Inflammatory macrophage (primary cell): ENCODE data around the gene ADAM10.
A peak's percentile ranks its signal among the peaks of the same experiment; 100 is the strongest.
"Not testable (repeated sequence)": the region's sequence is repeated elsewhere in the genome, so short reads cannot be mapped to it uniquely, and the experiment has no call there.

Experiments
- DNase-seq, 2 donors: peaks; one replicate each; pipeline ENCODE4 v3.0.0-alpha.2; 2020 to 2022

ADAM10 gene

DNA sequence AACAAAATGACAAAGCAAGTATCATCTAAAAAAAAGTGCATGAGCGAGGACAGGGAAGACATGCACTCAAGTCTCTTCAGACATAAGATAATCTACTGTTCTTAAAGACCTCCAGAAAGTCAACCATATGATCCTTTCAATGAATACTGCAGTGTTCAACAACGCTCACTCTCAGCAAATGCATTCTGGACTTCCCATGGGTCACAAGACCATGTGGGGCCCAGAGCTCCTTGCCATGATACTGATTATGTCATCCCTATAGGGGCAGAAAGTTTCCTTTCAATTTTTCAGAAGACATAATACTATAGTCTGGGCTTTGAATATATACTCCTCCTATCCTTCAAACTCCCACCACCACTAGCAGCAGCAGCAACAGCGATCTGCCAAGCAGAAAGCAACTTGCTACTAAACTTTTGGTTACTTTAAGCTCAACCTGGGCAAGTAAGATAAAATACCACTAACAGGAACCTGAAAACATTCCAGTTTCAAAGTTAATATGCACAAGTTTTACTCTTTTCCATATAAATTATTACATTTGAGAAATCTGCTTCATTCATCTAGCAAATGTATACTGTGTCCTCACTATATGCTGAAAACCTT, 143.5 kb downstream of the ADAM10 start:
- DNase-seq, result peak; percentile 63 to 67

- no peak for DNase-seq
Measured at GRCh38 chr15:58604455-58604923, 145.0 kb downstream of the ADAM10 start.

DNA sequence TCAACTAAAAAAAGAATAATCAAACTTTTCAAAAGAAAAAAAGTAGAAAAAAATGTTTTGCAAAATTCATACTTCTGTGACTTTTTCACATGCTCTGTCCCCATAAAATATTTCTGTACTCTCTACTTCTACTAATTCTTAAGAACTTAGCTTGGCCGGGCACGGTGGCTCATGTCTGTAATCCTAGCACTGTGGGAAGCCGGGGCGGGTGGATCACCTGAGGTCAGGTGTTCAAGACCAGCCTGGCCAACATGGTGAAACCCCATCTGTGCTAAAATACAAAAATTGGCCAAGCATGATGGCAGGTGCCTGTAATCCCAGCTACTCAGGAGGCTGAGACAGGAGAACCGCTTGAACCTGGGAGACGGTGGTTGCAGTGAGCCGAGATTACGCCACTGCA, 145.6 kb downstream of the ADAM10 start:
- not testable (repeated sequence) for DNase-seq

DNA sequence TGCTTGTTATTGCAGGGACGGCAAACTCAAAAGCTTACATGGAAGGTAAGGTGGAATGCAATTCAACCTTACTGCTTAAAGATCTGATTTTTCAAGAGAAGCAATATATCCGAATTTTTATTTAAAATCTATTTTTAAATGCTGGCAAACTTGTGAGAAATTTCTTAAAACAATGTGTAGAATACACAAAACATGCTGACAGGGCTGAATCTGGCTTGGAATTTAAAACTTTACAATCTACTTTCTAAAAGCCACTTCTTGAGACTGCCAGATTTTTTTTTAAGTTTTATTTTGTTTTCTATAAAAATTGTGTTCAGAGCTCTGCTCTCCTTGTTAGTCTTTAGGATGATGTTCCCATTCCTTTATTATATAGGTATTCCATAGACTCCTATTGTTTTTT, 146.7 kb downstream of the ADAM10 start:
- DNase-seq, result no peak

- DNase-seq, result no peak
Measured at GRCh38 chr15:58598829-58599210, 150.7 kb downstream of the ADAM10 start.

GRCh38 chr15:58597943-58598828, 151.3 kb downstream of the ADAM10 start:
- peak; percentile 35 to 57 for DNase-seq

- peak in 1 of 2 donors; percentile 45 for DNase-seq
Measured at GRCh38 chr15:58595516-58596263, 153.8 kb downstream of the ADAM10 start.

DNA sequence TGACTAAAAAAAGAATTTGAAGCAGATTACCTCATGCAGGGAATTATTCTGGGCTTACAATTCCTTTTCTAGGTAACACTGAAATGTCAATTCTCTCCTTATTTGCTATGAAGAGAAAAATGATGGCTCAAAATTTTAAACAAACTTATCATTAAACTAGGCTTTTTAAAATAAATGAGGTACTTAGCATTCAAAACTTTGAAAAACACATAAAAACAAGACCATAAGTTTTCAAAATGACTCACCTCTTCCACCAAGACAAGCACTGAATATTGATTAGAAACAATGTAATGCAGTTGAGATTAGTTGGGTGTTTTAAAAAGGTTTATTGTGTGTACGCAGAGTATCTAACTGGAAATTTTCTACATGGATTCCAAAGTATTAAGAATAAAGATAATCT, 154.6 kb downstream of the ADAM10 start:
- no peak for DNase-seq

GRCh38 chr15:58593870-58594269, 155.6 kb downstream of the ADAM10 start:
- peak in 1 of 2 donors; percentile 39 for DNase-seq

GRCh38 chr15:58590926-58591325, 158.6 kb downstream of the ADAM10 start:
- no peak for DNase-seq

GRCh38 chr15:58590236-58590635, 159.3 kb downstream of the ADAM10 start:
- no peak for DNase-seq

GRCh38 chr15:58589047-58589446, 160.5 kb downstream of the ADAM10 start:
- no peak for DNase-seq

- DNase-seq, result no peak
Measured at GRCh38 chr15:58588096-58588495, 161.4 kb downstream of the ADAM10 start.

DNA sequence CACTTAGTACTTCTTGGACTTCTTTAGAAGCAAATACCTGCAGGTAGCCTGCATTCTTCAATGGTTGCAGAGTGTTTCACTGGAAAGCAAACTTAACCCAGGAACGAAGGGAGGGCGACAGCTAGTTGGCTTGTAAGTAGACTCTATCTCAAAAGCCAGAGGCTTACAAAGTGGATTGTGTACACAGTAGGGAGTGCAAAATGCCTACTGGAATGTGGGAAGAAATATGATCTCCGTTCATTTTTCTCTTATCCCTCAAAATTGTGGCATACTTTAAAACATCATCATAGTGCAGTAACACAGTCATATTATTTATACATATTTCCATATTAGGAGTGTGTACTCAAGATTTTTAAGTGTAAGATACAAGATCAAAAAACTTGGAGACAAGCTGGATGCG, 162.0 kb downstream of the ADAM10 start:
- DNase-seq, result no peak

DNA sequence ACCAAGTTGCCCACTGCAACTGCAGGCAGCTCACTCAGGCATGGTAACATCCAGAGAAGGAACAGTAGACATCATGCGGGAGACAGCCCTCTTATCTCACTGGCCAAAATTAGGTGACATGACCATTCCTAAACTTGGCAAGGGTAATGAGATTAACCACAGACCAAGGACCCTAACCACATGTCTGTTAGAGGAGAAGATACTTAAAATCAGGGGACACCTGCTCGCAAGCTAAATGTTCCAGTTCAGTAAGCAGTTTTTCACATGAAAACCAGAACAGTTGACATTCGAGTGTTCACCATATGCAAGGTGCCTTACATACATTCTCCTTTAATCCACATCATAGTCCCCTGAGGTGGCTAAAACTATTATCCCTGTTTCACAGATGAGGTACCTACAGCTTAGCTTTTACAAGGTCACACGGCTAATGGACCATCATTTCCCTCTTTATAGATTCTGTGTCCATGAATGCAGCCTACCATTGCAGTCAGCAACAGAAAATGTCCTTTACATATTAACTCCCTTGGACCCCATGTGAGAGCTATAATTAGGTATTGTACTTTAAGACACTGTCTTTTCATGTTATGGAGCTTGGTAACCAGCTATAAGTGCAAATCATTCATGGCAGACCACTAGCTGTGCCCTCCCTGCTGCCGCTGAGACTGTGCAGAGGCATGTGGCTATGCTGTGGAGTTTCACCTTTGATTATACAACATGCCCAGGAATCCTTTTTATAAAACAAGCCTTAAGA, 163.6 kb downstream of the ADAM10 start:
- DNase-seq, result no peak

DNA sequence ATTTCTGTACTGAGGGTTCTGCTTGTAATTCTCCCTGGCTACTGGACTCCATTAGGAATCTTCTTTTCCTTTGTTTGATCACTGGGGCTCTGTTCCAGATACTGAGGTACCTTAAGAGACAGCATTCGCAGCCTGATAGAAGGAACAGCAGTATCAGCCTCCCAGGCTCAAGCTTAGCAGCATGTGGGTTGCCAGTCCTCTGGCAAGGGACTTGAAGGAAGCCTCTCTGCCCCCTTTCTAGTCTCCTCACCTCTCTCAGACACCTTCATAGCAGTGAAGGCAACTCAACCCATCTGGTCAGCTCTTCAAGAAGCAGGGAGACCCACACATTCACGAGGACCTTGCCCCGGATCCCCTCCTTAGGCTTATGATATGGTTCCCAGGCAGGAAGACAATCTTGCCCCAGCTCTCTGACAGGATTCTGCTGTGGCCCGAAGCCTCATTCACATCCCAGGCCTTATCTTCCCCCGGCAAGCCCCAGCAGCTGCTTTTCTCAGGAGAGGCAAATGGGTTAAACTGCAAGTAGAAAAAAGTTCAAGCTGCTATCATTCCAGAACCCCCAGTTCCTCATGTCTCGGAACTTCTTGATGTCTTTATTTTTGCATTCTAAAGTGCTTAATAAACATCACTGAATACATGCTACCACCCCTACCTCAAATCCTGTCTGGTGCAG, 164.6 kb downstream of the ADAM10 start:
- DNase-seq, result no peak

- peak; percentile 75 to 85 for DNase-seq
Measured at GRCh38 chr15:58583171-58583908, 166.2 kb downstream of the ADAM10 start.

DNA sequence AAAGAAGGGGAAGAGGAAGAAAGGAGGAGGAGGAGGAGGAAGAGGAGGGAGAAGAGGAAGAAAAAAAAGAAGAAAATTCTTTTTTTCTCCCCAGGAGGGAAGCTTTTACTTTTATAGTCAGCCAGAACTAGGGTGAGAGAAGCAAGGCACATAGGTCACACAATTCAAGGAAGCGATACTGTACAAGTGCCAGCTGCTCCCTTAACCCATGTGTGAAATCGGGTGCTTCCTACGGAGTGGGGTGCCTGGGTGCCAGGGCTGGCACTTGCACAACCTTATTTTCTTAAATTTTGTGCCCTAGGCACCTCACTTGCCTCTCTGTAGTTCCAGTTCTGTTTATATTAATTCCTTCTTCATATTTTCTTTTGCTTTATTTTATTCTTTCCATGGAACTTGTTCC, 167.3 kb downstream of the ADAM10 start:
- peak; percentile 55 to 75 for DNase-seq

DNA sequence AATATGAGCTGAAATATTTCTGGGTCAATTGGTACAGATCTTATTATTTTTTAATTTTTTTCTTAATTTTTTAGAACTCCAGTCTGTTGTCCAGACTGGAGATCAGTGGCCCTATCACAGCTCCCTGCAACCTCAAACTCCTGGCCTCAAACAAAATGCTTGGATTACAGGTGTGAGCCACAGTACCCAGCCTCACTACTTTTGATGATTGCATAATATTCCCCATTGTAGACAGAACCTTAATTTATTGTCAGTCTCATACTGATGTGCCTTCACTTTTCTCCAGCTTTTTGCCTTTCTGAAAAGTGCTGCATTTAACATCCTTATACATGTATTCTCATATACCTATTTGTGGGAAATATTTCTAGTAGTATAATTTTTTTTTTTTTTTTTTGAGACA, 172.8 kb downstream of the ADAM10 start:
- no peak for DNase-seq

- DNase-seq, result no peak
Measured at GRCh38 chr15:58575045-58575786, 174.3 kb downstream of the ADAM10 start.
